SU-DHL-6 (cell line): ENCODE data around the gene TSPAN13.

Source experiments
- H2AFZ ChIP-seq: fragments of 200-600 bp; sonication (generic); 2 replicates; pipeline ENCODE4 v1.6.1; 2014; ENCODE audit warnings: low read depth, mild to moderate bottlenecking, moderate library complexity, mixed read lengths, antibody characterized with exemption, low read length; ENCODE audit not compliant: severe bottlenecking
- H3F3A ChIP-seq: fragments of 200-600 bp; shearing (Covaris generic); 2 replicates; pipeline ENCODE4 v1.6.0; 2016; ENCODE audit warnings: antibody characterized with exemption, mild to moderate bottlenecking; ENCODE audit not compliant: insufficient read depth
- H3K27ac ChIP-seq: fragments of 200-600 bp; sonication (generic); 2 replicates; pipeline ENCODE4 v1.5.1; 2016; ENCODE audit warnings: low read depth, mild to moderate bottlenecking, low read length, moderate library complexity, mixed read lengths
- H3K27me3 ChIP-seq: fragments of 200-600 bp; sonication (generic), shearing (Covaris generic); 2 replicates; pipeline ENCODE4 v1.6.0; 2014; ENCODE audit warnings: mild to moderate bottlenecking, low read length
- H3K36me3 ChIP-seq: fragments of 200-600 bp; sonication (generic); 2 replicates; pipeline ENCODE4 v1.6.1; 2014; ENCODE audit warnings: mild to moderate bottlenecking, low read length, mixed read lengths
- H3K4me2 ChIP-seq: fragments of 300-600, 200-600 bp; shearing (Covaris generic), sonication (generic); 2 replicates; pipeline ENCODE4 v1.6.0; 2014; ENCODE audit warnings: low read length, low read depth, mild to moderate bottlenecking; ENCODE audit not compliant: poor library complexity, severe bottlenecking
- H3K4me3 ChIP-seq: fragments of 200-600 bp; sonication (generic); 2 replicates; pipeline ENCODE4 v1.5.1; 2014; ENCODE audit warnings: antibody characterized with exemption, low read length, mild to moderate bottlenecking, mixed read lengths; ENCODE audit not compliant: insufficient read depth, poor library complexity, severe bottlenecking
- H3K79me2 ChIP-seq: fragments of 200-600 bp; sonication (generic); 2 replicates; pipeline ENCODE4 v1.6.1; 2014; ENCODE audit warnings: mild to moderate bottlenecking, low read length, moderate library complexity; ENCODE audit not compliant: insufficient read depth
- H3K9ac ChIP-seq: fragments of 200-600 bp; sonication (generic); 2 replicates; pipeline ENCODE4 v1.7.0; 2014; ENCODE audit warnings: mild to moderate bottlenecking, low read length
- H3K9me2 ChIP-seq: fragments of 200-600 bp; sonication (generic); replicated peaks from 2 replicates; pipeline ENCODE4 v1.6.1; 2014; ENCODE audit warnings: low read length; ENCODE audit not compliant: insufficient read depth
- H3K9me3 ChIP-seq: fragments of 200-600 bp; sonication (generic); 2 replicates; pipeline ENCODE4 v1.6.1; 2014; ENCODE audit warnings: low read length, mixed read lengths; ENCODE audit not compliant: insufficient read depth
- H4K20me1 ChIP-seq: fragments of 200-600 bp; sonication (generic); 2 replicates; pipeline ENCODE4 v1.6.1; 2014; ENCODE audit warnings: low read depth, mild to moderate bottlenecking, antibody characterized with exemption, low read length, moderate library complexity, mixed read lengths
- CTCF ChIP-seq: fragments of 200-600 bp; sonication (generic); IDR thresholded peaks from one replicate; pipeline ENCODE4 v1.5.1; 2017; ENCODE audit warnings: antibody characterized with exemption, mild to moderate bottlenecking, low read length, moderate library complexity; ENCODE audit not compliant: insufficient read depth, poor library complexity, severe bottlenecking
- EZH2phosphoT487 ChIP-seq: fragments of 200-600 bp; sonication (generic), shearing (Covaris generic); conservative IDR thresholded peaks from 2 replicates; pipeline ENCODE4 v1.6.1; 2018; ENCODE audit warnings: mild to moderate bottlenecking, antibody characterized with exemption, low read length, moderate library complexity, mixed read lengths

TSPAN13 gene

GRCh38 chr7:16755397-16755796 is 1.8 kb downstream of the TSPAN13 start:
- Histone ChIP-seq H3K36me3 (no peaks in the 10 kb centered on the region), H3K9ac (no peak overlapping the region), H3K9me2 (no peaks in the 10 kb centered on the region), H3K9me3 (no peaks in the 10 kb centered on the region), H3K4me2 (peak overlapping the region; percentile 86), H3F3A (peaks cover 24% of the 10 kb centered on the region), H2AFZ (no peak overlapping the region), H3K79me2 (no peaks in the 10 kb centered on the region), H3K27ac (no peak overlapping the region), H3K4me3 (no peak overlapping the region), H3K27me3 (no peaks in the 10 kb centered on the region), H4K20me1 (no peaks in the 10 kb centered on the region)
- no peak for TF ChIP-seq CTCF
- no peak for TF ChIP-seq EZH2phosphoT487

GRCh38 chr7:16758036-16758435 is 4.5 kb downstream of the TSPAN13 start:
- Histone ChIP-seq H3K27me3 (no peaks in the 10 kb centered on the region), H3K36me3 (no peaks in the 10 kb centered on the region), H3F3A (peaks cover 24% of the 10 kb centered on the region), H3K9me3 (no peaks in the 10 kb centered on the region), H3K9me2 (no peaks in the 10 kb centered on the region), H3K4me2 (peak overlapping the region; percentile 69), H4K20me1 (no peaks in the 10 kb centered on the region), H3K9ac (no peak overlapping the region), H3K27ac (peak overlapping the region; percentile 82; the same call in 1 of the 2 replicates), H3K4me3 (no peak overlapping the region), H3K79me2 (no peaks in the 10 kb centered on the region), H2AFZ (no peak overlapping the region)
- TF ChIP-seq CTCF (no peak), EZH2phosphoT487 (no peak)

GRCh38 chr7:16758631-16759611 is 5.4 kb downstream of the TSPAN13 start:
- Histone ChIP-seq H3K79me2 (no peaks in the 10 kb centered on the region), H3K27me3 (no peaks in the 10 kb centered on the region), H2AFZ (peak overlapping the region; percentile 51), H3K9me3 (no peaks in the 10 kb centered on the region), H3K4me3 (peak overlapping the region; percentile 20), H3K27ac (peak overlapping the region; percentile 82), H3K4me2 (peak overlapping the region; percentile 69), H3K36me3 (no peaks in the 10 kb centered on the region), H4K20me1 (no peaks in the 10 kb centered on the region), H3K9me2 (no peaks in the 10 kb centered on the region), H3F3A (peaks cover 24% of the 10 kb centered on the region), H3K9ac (no peak overlapping the region)
- no peak for TF ChIP-seq EZH2phosphoT487
- no peak for TF ChIP-seq CTCF
